Measurements from ENCODE around the gene TINAG. TPM values are rescaled to one million over a fixed set of nuclear protein-coding genes. Genes with fewer than 3 reads are reported as not detected.

TINAG gene
- total RNA-seq, 4 donors from 2014 or later: not detected

DNA sequence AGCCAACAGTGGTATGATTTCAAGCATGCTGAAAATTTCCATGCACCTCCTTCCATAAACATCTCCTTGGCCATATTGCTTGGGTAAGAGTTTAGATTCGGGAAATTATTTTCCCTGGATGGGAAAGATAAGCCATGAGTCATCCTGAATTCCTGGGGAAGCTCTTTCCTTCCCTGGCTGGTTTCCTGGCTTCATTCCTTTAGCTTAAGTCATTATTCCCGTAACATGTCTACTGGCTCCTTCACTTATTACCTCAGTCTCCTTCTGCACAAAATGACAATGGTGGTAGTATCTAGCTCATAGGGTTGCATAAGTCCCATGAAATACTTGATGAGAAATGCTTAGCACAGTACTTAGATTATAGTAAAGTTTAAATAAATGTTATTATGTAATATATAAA is 27.6 kb downstream of the TINAG start:
- H3K4me3 ChIP-seq (ENCODE audit: low read depth, poor library complexity, severe bottlenecking): no peak overlapping the region
- intact Hi-C loops (cut with DNase I; ENCODE audit: low total_unique reads): no loop called here
- WGBS, 2 donors: 15 to 22% methylated on average over 2 of the region's 2 CpGs
- no peak for TF ChIP-seq POLR2A (IDR thresholded peaks at IDR 0.05)
- TF ChIP-seq, protein P1, sequence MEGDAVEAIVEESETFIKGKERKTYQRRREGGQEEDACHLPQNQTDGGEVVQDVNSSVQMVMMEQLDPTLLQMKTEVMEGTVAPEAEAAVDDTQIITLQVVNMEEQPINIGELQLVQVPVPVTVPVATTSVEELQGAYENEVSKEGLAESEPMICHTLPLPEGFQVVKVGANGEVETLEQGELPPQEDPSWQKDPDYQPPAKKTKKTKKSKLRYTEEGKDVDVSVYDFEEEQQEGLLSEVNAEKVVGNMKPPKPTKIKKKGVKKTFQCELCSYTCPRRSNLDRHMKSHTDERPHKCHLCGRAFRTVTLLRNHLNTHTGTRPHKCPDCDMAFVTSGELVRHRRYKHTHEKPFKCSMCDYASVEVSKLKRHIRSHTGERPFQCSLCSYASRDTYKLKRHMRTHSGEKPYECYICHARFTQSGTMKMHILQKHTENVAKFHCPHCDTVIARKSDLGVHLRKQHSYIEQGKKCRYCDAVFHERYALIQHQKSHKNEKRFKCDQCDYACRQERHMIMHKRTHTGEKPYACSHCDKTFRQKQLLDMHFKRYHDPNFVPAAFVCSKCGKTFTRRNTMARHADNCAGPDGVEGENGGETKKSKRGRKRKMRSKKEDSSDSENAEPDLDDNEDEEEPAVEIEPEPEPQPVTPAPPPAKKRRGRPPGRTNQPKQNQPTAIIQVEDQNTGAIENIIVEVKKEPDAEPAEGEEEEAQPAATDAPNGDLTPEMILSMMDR (IDR thresholded peaks at IDR 0.05): no peak
- no peak for DNase-seq (ENCODE audit: low spot score in 2 of 2)

DNA sequence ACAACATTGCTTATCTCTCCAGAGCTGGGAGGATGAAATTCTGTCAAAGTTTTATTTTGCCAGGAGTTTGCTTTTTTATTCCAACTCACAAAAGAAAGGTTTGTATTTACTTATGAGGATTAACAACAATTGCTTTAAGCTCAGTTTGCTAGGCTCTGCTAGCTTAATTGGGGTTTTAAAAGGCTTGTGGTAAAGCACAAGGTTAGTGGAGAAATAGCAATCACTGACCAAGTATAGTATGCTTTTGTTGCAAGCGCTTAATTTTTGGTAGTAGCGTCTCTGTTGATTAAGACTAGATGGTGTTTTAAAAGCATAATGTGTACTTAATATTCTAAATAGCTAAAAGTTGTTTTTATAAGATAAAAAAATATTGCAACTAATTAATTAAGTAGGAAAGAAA is 45.7 kb downstream of the TINAG start:
- WGBS, 2 donors: 95% methylated on average over 2 of the region's 2 CpGs
- intact Hi-C loops (cut with DNase I; ENCODE audit: low total_unique reads): no loop called here
- no peak for DNase-seq (ENCODE audit: low spot score in 2 of 2)
- TF ChIP-seq, protein P1 (IDR thresholded peaks at IDR 0.05): no peak
- TF ChIP-seq POLR2A (IDR thresholded peaks at IDR 0.05): no peak
- H3K4me3 ChIP-seq (ENCODE audit: low read depth, poor library complexity, severe bottlenecking): no peak overlapping the region

DNA sequence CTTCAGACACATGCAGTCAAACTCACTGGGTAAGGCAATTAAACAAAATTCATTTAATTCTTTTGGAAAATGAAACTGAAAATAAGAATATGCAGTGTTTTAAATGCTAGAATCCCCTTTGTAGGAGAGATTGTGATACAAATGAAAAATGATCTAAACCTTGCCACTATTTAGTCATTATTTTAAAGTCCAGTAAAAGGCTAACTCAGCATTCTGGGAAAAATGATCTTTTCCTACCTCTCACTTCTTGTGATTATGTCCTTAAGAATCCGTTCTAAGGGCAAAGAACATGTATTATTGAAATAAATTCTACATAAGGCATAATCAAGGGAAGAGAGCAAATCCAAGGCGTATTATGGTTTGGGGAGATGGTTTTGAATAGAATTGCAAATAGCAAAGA is 46.4 kb downstream of the TINAG start:
- DNase-seq (ENCODE audit: low spot score in 2 of 2): no peak
- WGBS, 2 donors: 82 to 85% methylated on average over 2 of the region's 2 CpGs
- no peak overlapping the region for H3K4me3 ChIP-seq (ENCODE audit: low read depth, poor library complexity, severe bottlenecking)
- TF ChIP-seq POLR2A (IDR thresholded peaks at IDR 0.05): no peak
- TF ChIP-seq, protein P1 (IDR thresholded peaks at IDR 0.05): no peak
- intact Hi-C loops (cut with DNase I; ENCODE audit: low total_unique reads): no loop called here

DNA sequence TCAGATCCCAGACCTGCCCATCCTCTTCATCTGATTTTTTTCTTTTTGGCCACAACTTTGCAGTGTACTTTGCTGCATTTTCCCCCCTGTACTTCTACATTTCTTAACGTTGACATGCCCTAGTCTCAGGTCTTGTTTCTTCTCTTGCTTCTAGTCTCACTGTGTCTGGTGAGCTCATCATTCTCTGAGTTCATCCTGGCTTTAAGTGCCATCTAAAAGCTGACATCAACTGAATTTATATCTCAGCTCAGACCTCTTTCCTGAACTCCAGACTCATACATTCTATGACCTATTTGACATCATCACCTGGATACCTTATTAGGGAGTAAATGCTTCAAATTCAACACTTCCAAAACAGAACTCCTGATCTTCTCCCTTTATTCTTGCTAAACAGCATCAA is 48.9 kb downstream of the TINAG start:
- no peak overlapping the region for H3K4me3 ChIP-seq (ENCODE audit: low read depth, poor library complexity, severe bottlenecking)
- no peak for DNase-seq (ENCODE audit: low spot score in 2 of 2)
- TF ChIP-seq, protein P1 (IDR thresholded peaks at IDR 0.05): no peak
- TF ChIP-seq POLR2A (IDR thresholded peaks at IDR 0.05): no peak
- 82 to 86% methylated on average over 1 of the region's 1 CpG for WGBS, 2 donors
- intact Hi-C loops (cut with DNase I; ENCODE audit: low total_unique reads): no loop called here

DNA sequence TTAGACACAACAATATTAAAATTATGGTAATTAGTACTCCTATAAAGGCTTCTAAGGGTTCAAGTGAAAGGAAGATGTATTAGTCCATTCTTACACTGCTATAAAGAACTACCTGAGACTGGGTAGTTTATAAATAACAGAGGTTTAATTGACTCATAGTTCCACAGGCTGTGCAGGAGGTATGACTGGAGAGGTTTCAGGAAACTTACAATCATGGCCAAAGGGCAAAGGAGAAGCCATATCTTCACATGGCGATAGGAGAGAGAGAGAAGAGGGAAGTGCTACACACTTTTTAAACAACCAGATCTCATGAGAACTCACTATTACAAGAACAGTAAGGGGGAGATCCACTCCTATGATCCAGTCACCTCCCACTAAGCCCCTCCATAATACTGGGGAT is 52.9 kb downstream of the TINAG start:
- H3K4me3 ChIP-seq (ENCODE audit: low read depth, poor library complexity, severe bottlenecking): no peak overlapping the region
- TF ChIP-seq, protein P1 (IDR thresholded peaks at IDR 0.05): no peak
- no peak for TF ChIP-seq POLR2A (IDR thresholded peaks at IDR 0.05)
- intact Hi-C loops (cut with DNase I; ENCODE audit: low total_unique reads): no loop called here
- 79 to 96% methylated on average over 1 of the region's 1 CpG for WGBS, 2 donors
- no peak for DNase-seq (ENCODE audit: low spot score in 2 of 2)

DNA sequence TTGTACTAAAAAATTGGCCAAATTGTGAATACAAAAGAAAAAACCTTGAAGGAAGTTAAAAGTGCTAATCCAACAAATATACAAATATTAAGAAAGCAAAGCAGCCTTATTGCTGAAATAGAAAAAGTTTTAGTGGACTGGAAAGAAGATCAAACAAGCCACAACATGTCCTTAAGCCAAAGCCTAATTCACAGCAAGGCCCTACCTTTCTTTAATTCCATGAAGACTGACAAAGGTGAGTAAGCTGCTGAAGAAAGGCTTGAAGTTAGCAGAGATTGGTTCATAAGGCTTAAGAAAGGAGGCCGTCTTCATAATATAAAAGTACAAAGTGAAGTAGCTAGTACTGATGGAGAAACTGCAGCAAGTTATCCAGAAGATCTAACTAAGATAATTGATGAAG is 53.5 kb downstream of the TINAG start:
- WGBS, 2 donors: 92 to 96% methylated on average over 1 of the region's 1 CpG
- no peak for DNase-seq (ENCODE audit: low spot score in 2 of 2)
- H3K4me3 ChIP-seq (ENCODE audit: low read depth, poor library complexity, severe bottlenecking): no peak overlapping the region
- TF ChIP-seq POLR2A (IDR thresholded peaks at IDR 0.05): no peak
- TF ChIP-seq, protein P1 (IDR thresholded peaks at IDR 0.05): no peak
- intact Hi-C loops (cut with DNase I; ENCODE audit: low total_unique reads): no loop called here

Data from lower leg skin (tissue), 4 donors.